Nephron progenitor cell (in vitro differentiated cells): Measurements from ENCODE around the gene SLC17A7.

ENCODE experiments used
- DNase-seq: peaks from one replicate; pipeline ENCODE4 v3.0.0; 2021
- H3K27ac Mint-ChIP-seq: 2 replicates; pipeline ENCODE4 v1.8.0; 2021; ENCODE audit warnings: mild to moderate bottlenecking, moderate library complexity, mixed read lengths
- H3K27me3 Mint-ChIP-seq: 2 replicates; pipeline ENCODE4 v1.8.0; 2021; ENCODE audit warnings: mild to moderate bottlenecking, low read depth, mixed read lengths; ENCODE audit not compliant: poor library complexity
- H3K36me3 Mint-ChIP-seq: 2 replicates; pipeline ENCODE4 v1.8.0; 2021; ENCODE audit warnings: low read depth, mixed read lengths
- H3K4me1 Mint-ChIP-seq: 2 replicates; pipeline ENCODE4 v1.8.0; 2021; ENCODE audit warnings: mixed read lengths
- H3K4me3 Mint-ChIP-seq: 2 replicates; pipeline ENCODE4 v1.8.0; 2021; ENCODE audit warnings: mild to moderate bottlenecking, moderate library complexity, mixed read lengths
- H3K9me3 Mint-ChIP-seq: 2 replicates; pipeline ENCODE4 v1.8.0; 2021; ENCODE audit warnings: mild to moderate bottlenecking, moderate library complexity, mixed read lengths
- CTCF ChIP-seq: fragments of 200-600 bp; sonication (generic); IDR thresholded peaks from 2 replicates; pipeline ENCODE4 v1.5.0; 2021; ENCODE audit warnings: antibody characterized with exemption

The SLC17A7 gene

GRCh38 chr19:49390929-49391359 is 50.4 kb downstream of the SLC17A7 start:
- H3K27ac Mint-ChIP-seq, result no peak overlapping the region
- no peak for DNase-seq
- H3K4me3 Mint-ChIP-seq, result no peak overlapping the region
- H3K9me3 Mint-ChIP-seq, result peaks cover 8% of the 10 kb centered on the region
- H3K27me3 Mint-ChIP-seq, result peaks cover 19% of the 10 kb centered on the region
- peaks cover 30% of the 10 kb centered on the region for H3K4me1 Mint-ChIP-seq
- H3K36me3 Mint-ChIP-seq, result no peaks in the 10 kb centered on the region
- no peak for TF ChIP-seq CTCF

- Mint-ChIP-seq H3K27ac (no peak overlapping the region), H3K9me3 (peaks cover 8% of the 10 kb centered on the region), H3K27me3 (peaks cover 20% of the 10 kb centered on the region), H3K36me3 (no peaks in the 10 kb centered on the region), H3K4me3 (no peak overlapping the region), H3K4me1 (peaks cover 30% of the 10 kb centered on the region)
- TF ChIP-seq CTCF, result no peak
- DNase-seq, result no peak
Measured at GRCh38 chr19:49390131-49390928, 51.0 kb downstream of the SLC17A7 start.

GRCh38 chr19:49389406-49389805 is 51.9 kb downstream of the SLC17A7 start:
- Mint-ChIP-seq H3K36me3 (no peaks in the 10 kb centered on the region), H3K4me3 (no peak overlapping the region), H3K9me3 (peaks cover 13% of the 10 kb centered on the region), H3K4me1 (peaks cover 29% of the 10 kb centered on the region), H3K27me3 (peaks cover 16% of the 10 kb centered on the region), H3K27ac (no peak overlapping the region)
- no peak for DNase-seq
- no peak for TF ChIP-seq CTCF

GRCh38 chr19:49387936-49388372 is 53.4 kb downstream of the SLC17A7 start, which contains the start of gene KASH5:
KASH5 (plus strand) TSS chr19:49388249; CDS start chr19:49390884, 2,635 bp downstream.
- H3K27me3 Mint-ChIP-seq, result peaks cover 19% of the 10 kb centered on the region

GRCh38 chr19:49383599-49383998 is 57.7 kb downstream of the SLC17A7 start:
- no peak for TF ChIP-seq CTCF
- Mint-ChIP-seq H3K27me3 (peaks cover 8% of the 10 kb centered on the region), H3K36me3 (peaks cover 10% of the 10 kb centered on the region), H3K4me1 (peaks cover 5% of the 10 kb centered on the region), H3K27ac (no peak overlapping the region), H3K9me3 (peaks cover 34% of the 10 kb centered on the region), H3K4me3 (no peak overlapping the region)
- no peak for DNase-seq

More at GRCh38 chr19:49387936-49388372, 53.4 kb downstream of the SLC17A7 start, which contains the start of gene KASH5:
- no peak within 1 kb of the TSS for H3K27ac Mint-ChIP-seq
- H3K4me3 Mint-ChIP-seq, result no peak within 1 kb of the TSS
- TF ChIP-seq CTCF, result no peak
- H3K4me1 Mint-ChIP-seq, result peaks cover 25% of the 10 kb centered on the region
- H3K9me3 Mint-ChIP-seq, result peaks cover 19% of the 10 kb centered on the region
- DNase-seq, result no peak
- H3K36me3 Mint-ChIP-seq, result no peaks in the 10 kb centered on the region
